DND-41 (cell line): ENCODE data around the gene MYBPC1.

ENCODE experiments used
- EZH2 ChIP-seq: IDR thresholded peaks from 3 replicates; pipeline ENCODE4 v1.6.1; 2012; ENCODE audit warnings: borderline replicate concordance, low read depth, mild to moderate bottlenecking, moderate library complexity, low read length, inconsistent platforms; ENCODE audit not compliant: severe bottlenecking
- TF ChIP-seq, protein P1 (sequence below): IDR thresholded peaks from 2 replicates; pipeline ENCODE4 v1.5.1; 2012; ENCODE audit warnings: borderline replicate concordance, low read length, moderate library complexity, mild to moderate bottlenecking; ENCODE audit not compliant: poor library complexity, severe bottlenecking; ENCODE audit errors: extremely low read depth

DNA sequence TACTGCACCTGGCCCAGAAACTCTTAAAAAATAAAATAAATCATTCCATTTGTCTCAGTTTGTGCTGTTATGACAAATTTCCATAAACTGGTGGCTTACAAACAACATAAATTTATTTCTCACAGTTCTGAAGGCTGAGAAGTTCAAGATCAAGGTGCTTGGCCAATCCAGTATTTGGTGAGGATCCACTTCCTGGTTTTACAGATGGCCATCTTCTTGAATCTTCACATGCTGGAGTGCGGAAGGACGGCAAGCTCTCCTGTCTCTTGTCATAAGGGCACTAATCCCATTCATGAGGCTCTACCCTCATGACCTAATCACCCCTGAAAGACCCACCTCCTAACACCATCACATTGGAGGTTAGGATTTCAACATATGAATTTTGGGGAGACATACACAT lies 29.9 kb upstream of the MYBPC1 start:
- TF ChIP-seq, protein P1, sequence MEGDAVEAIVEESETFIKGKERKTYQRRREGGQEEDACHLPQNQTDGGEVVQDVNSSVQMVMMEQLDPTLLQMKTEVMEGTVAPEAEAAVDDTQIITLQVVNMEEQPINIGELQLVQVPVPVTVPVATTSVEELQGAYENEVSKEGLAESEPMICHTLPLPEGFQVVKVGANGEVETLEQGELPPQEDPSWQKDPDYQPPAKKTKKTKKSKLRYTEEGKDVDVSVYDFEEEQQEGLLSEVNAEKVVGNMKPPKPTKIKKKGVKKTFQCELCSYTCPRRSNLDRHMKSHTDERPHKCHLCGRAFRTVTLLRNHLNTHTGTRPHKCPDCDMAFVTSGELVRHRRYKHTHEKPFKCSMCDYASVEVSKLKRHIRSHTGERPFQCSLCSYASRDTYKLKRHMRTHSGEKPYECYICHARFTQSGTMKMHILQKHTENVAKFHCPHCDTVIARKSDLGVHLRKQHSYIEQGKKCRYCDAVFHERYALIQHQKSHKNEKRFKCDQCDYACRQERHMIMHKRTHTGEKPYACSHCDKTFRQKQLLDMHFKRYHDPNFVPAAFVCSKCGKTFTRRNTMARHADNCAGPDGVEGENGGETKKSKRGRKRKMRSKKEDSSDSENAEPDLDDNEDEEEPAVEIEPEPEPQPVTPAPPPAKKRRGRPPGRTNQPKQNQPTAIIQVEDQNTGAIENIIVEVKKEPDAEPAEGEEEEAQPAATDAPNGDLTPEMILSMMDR = no peak
- no peak for TF ChIP-seq EZH2
